ENCODE measurements around the gene GON7.
"Not testable (repeated sequence)": the region's sequence is repeated elsewhere in the genome, so short reads cannot be mapped to it uniquely, and the experiment has no call there.

The GON7 gene

GRCh38 chr14:93158349-93158748, 48.5 kb downstream of the GON7 start:
- H3K4me3 ChIP-seq (ENCODE audit: low read length in 2 of 2); H3K27ac ChIP-seq (ENCODE audit: low read length); H3K9ac ChIP-seq (ENCODE audit: low read length in 2 of 2); H3K27me3 ChIP-seq (ENCODE audit: control insufficient read depth in 1 of 2, insufficient read depth in 2 of 2, low read length in 2 of 2); H3K9me3 ChIP-seq (ENCODE audit: control insufficient read depth in 2 of 2, low read length in 2 of 2); H3K4me1 ChIP-seq (ENCODE audit: control insufficient read depth, insufficient read depth, low read length); H3K36me3 ChIP-seq (ENCODE audit: control insufficient read depth in 2 of 2, insufficient read depth in 2 of 2, low read length in 2 of 2): not testable (repeated sequence)

- H3K9me3 ChIP-seq (ENCODE audit: control insufficient read depth in 2 of 2, low read length in 2 of 2), result no peaks in the 10 kb centered on the region
- no peaks in the 10 kb centered on the region for H3K36me3 ChIP-seq (ENCODE audit: control insufficient read depth in 2 of 2, insufficient read depth in 2 of 2, low read length in 2 of 2)
- H3K4me3 ChIP-seq (ENCODE audit: low read length in 2 of 2), result no peak overlapping the region
- H3K27me3 ChIP-seq (ENCODE audit: control insufficient read depth in 1 of 2, insufficient read depth in 2 of 2, low read length in 2 of 2), result peaks cover 0 to 2% of the 10 kb centered on the region in 2 donors
- H3K4me1 ChIP-seq (ENCODE audit: control insufficient read depth, insufficient read depth, low read length), result no peaks in the 10 kb centered on the region
- no peak overlapping the region for H3K9ac ChIP-seq (ENCODE audit: low read length in 2 of 2)
- H3K27ac ChIP-seq (ENCODE audit: low read length), result no peak overlapping the region
Observed at GRCh38 chr14:93156693-93157369, 50.0 kb downstream of the GON7 start.

GRCh38 chr14:93155667-93156066, 51.2 kb downstream of the GON7 start:
- Histone ChIP-seq H3K27ac (ENCODE audit: low read length) (no peak overlapping the region), H3K4me3 (ENCODE audit: low read length in 2 of 2) (no peak overlapping the region), H3K36me3 (ENCODE audit: control insufficient read depth in 2 of 2, insufficient read depth in 2 of 2, low read length in 2 of 2) (no peaks in the 10 kb centered on the region), H3K27me3 (ENCODE audit: control insufficient read depth in 1 of 2, insufficient read depth in 2 of 2, low read length in 2 of 2) (peaks cover 0 to 2% of the 10 kb centered on the region in 2 donors), H3K9me3 (ENCODE audit: control insufficient read depth in 2 of 2, low read length in 2 of 2) (no peaks in the 10 kb centered on the region), H3K4me1 (ENCODE audit: control insufficient read depth, insufficient read depth, low read length) (no peaks in the 10 kb centered on the region), H3K9ac (ENCODE audit: low read length in 2 of 2) (no peak overlapping the region)

GRCh38 chr14:93153121-93153520, 53.7 kb downstream of the GON7 start:
- Histone ChIP-seq H3K36me3 (ENCODE audit: control insufficient read depth in 2 of 2, insufficient read depth in 2 of 2, low read length in 2 of 2) (no peaks in the 10 kb centered on the region), H3K9ac (ENCODE audit: low read length in 2 of 2) (no peak overlapping the region), H3K27me3 (ENCODE audit: control insufficient read depth in 1 of 2, insufficient read depth in 2 of 2, low read length in 2 of 2) (peaks cover 0 to 2% of the 10 kb centered on the region in 2 donors), H3K27ac (ENCODE audit: low read length) (no peak overlapping the region), H3K4me3 (ENCODE audit: low read length in 2 of 2) (no peak overlapping the region), H3K4me1 (ENCODE audit: control insufficient read depth, insufficient read depth, low read length) (no peaks in the 10 kb centered on the region), H3K9me3 (ENCODE audit: control insufficient read depth in 2 of 2, low read length in 2 of 2) (no peaks in the 10 kb centered on the region)
